GM18526 (cell line): ENCODE data around the gene PSMB5.
A peak's percentile ranks its signal among the peaks of the same experiment; 100 is the strongest.

Source experiments
- POLR2A ChIP-seq: IDR thresholded peaks from 3 replicates; pipeline ENCODE4 v1.6.1; 2011; ENCODE audit not compliant: insufficient read length; ENCODE audit errors: extremely low read depth

The PSMB5 gene

DNA sequence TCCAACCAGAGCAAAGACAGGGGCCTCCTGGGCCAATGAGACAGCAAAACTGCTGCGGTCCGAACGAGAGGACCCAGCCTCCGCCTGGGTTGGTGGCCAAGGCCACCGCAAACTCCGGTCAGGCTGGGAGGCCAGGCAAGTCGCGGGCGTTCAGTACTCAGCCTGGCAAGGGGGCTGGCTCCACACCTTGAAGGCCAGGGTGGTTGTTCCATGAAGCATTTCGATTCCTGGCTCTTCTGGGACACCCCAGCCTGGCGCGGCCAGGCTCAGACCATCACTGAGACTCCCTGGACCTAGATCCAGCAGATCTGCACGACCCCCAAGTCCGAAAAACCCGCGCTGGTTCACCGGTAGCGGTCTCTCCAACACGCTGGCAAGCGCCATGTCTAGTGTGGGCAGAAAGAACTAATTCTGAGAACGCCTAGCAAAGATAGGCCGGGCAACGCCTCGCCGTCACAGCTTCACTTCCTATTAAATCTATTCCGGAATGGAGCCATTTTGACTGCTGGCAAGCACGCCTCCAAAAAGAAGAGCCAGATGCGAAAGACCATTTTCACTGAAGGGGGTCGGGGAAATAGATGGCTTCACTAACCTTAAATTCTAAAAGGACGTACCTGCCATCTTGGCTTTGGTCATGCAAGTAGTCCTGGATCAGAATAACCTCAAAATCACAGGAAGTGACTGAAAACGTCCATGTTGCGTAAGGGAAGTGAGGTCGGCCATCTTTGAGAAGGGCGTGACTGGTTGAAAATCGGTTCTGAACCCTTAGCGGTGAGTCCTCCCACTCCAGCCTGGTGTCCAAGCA lies at the start of gene PSMB5:
Gene PSMB5, minus strand, starts transcription at position 403 of the 805 bp plus-strand sequence. Its CDS starts 19 bp downstream, at position 384.
- TF ChIP-seq POLR2A, result peak; percentile 76

GRCh38 chr14:23080474-23080873 lies 45.8 kb upstream of the PSMB5 start:
- TF ChIP-seq POLR2A, result no peak

GRCh38 chr14:23079716-23080115 lies 45.0 kb upstream of the PSMB5 start:
- TF ChIP-seq POLR2A, result no peak

GRCh38 chr14:23078692-23079116 lies 44.0 kb upstream of the PSMB5 start:
- no peak for TF ChIP-seq POLR2A

DNA sequence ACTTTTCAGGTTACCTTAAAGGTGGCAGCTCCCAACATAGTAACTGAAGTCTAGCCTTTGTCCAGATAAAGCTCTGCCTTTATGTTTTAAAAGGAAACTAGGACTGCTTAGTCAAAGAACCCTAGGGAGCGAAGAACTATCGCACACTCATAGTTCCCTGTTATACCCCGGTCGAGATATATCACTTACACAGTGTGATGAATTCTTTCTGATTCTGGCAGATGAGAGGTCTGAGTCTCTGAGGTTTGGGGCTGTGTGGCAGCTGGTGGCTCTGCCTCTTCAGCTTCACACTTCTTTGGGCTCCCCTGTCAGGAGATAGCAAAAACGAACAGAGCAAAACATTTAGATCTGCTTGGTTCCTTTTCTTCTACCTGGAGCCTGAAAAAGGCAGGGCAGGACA lies 43.3 kb upstream of the PSMB5 start:
- no peak for TF ChIP-seq POLR2A

DNA sequence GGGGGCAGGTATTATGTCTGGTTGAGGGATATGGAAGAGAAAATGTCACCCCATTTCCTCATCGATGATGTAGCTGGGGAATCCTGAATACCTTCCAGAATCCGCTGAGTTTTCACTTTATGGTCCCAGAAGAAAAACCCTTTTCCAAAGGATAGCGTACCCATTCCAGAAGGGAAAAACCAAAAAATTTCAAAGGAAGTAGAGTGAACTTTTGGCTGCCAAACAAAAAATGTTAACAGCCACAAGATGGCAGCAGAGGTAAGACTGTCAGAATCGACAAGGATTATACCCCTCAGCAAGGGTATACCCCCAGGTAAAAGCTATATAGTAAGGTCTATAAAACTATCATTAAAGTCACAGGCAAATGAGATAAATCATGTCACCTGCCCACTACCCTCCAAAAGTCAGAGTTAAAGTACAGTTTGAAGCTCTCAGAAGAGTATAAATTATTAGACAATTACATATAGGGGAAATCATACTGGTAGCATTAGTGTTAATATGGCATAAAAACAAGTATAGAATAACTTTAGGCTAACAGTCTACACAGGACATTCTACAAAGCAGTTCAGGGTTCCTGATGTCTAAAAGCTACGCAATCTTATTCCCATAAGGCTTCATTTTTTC lies 42.2 kb upstream of the PSMB5 start:
- no peak for TF ChIP-seq POLR2A

DNA sequence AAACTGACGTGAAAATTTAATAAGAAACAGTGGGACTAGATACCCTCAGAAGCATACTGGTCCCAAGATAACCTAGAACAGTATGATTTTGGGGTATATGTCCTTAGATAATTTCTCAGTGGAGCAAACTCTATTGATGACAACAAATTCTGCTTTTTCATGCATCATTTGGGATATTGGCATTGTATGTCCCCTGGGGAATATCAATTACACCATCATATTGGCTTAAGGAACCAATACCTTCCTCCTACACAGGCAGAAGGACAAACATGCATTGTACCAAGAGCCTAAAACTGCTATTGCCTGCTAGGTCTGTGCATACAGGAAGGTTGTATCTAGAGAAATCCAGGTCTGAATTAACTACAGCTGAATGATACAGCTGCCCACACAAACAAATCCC lies 40.2 kb upstream of the PSMB5 start:
- TF ChIP-seq POLR2A, result no peak

DNA sequence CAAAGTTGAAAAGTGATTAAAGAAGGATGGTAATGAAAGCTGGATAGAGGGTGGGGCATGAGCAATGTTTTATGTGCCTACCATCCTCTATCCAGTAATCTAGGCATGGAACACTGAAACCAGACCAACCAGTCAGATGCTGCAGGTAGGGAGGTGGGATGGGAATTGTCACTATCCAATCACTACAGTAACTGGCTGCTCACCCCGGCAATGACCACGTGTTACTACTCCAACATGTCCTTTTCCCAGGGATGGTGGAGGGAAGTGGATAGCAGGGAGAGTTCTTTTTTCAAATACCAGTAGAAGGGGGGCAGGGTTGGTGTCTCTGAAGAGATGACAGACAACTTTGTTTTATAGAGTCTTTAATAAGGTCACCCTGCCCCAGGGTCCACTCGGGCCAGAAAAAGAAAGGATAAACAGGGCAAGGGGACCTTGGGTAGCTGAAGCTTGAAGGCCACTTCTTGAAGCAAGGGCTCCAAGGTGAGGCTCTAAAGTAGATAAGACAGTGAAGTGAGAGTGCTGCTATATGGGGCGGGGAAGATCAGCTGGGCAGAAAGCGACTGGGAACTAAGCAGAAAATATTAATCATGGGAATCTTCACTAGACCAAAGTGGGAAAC lies 37.3 kb upstream of the PSMB5 start:
- no peak for TF ChIP-seq POLR2A

DNA sequence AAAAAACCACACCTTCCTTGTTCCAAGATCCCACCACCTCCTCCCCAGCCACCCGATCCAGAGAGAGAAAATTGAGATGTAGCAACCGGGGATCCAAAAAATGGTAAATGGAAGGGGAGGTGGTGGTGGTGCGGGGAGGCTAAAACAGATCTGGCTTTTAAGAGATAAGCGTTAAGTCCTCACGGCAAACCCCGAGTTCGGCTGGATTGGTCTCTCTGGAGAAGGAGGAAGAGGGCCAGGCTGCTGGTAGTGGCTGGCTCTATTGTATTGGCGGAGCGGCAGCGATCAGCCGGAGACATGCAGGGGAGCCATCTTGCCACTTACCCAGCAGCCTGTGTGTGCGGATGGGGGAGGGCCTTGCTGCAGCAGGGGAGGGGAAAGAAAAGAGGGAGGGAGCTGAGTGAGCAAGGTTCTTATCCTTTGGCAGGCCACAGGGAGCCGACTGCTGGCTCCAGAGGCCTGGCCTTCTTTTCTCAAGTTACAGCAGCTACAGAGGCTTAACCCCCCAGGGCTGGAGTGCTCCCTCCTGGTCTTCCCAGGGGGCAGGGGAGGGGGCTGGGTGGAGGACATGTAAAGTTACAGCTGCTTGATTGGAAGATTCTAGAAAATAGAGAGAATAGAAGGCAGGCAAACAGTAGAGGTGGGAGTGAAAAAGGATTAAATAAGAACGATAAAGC lies 36.7 kb upstream of the PSMB5 start:
- peak; percentile 80 for TF ChIP-seq POLR2A

GRCh38 chr14:23070262-23071129 lies 35.8 kb upstream of the PSMB5 start:
- no peak for TF ChIP-seq POLR2A

GRCh38 chr14:23069413-23069806 lies 34.7 kb upstream of the PSMB5 start:
- no peak for TF ChIP-seq POLR2A

GRCh38 chr14:23068789-23069412 lies 34.2 kb upstream of the PSMB5 start:
- no peak for TF ChIP-seq POLR2A

GRCh38 chr14:23067847-23068788 lies 33.4 kb upstream of the PSMB5 start:
- TF ChIP-seq POLR2A, result no peak
